HG02943 (cell line): Measurements from ENCODE around the gene SLC9A9.
"Not testable (repeated sequence)": the region's sequence is repeated elsewhere in the genome, so short reads cannot be mapped to it uniquely, and the experiment has no call there.

Experiments used
- ATAC-seq: cut with Tn5 transposase; IDR thresholded peaks from one replicate; pipeline ENCODE4 v1.9.1; 2021; ENCODE audit warnings: mild to moderate bottlenecking, low read depth, moderate library complexity; ENCODE audit not compliant: unreplicated experiment

Gene SLC9A9

DNA sequence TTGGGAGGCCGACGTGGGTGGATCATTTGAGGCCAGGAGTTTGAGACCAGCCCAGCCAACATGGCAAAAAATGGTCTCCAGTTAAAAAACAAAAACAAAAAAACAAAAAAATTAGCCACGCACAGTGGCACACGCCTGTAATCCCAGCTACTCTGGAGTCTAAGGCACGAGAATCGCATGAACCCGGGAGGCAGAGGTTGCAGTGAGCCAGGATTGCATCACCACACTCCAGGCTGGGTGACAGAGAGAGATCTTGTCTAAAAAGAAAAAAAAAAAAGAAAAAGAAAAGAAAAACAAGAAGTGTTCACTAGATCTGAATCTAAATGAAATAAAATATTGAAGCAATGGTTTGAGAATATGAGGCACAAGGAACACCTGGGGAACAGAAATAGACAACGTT, 36.7 kb downstream of the SLC9A9 start:
- no peak for ATAC-seq

DNA sequence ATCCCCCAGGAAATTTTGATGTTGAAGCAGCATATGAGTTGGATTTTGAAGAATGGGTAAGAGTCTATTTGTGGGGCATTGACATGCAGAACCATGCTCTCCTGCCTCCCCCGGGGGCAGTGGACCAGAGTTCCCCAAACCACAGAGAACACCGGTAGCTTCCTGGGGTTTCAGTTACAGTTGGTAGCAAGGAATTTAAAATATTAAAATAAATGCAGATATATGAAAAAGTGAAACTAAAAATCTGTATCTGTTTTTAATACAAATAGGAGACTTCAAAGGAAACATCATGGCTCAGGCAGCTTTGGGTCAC, 37.4 kb downstream of the SLC9A9 start:
- ATAC-seq = no peak

DNA sequence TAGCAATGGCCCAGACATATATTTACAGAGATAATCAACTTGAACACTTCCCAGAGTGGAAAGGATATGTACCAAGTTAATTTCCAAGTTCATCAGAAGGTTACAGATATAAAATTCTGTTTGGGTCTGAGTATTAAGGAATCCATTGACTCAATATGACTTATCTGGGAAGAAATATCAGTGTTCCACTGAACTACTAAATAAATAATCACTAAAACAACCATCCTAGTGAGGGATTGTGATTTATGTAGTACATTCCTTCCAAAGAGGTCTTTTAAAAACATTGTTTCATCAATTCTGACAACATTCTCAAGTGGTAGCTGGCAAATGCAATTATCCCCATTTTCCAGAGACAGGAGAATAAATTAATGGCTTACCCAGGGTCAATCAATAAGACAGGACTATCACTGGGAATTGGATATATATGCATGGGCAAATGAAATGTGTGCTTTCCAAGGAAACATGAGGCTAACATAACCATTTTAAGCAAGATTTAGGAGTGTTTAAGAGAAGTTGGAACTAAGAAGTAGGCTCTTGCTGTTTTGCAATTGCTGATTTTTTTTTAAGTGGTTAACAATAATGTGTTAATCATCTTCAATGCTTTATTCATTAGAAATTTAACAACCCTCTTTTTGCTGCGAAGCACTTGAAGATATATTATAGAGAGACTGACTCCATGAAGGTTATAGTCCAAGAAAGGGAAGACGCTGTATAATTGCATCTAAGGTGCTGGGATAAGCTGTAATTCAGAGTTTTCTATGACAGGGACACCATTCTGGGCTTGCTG, 37.9 kb downstream of the SLC9A9 start:
- ATAC-seq = no peak

GRCh38 chr3:143809121-143809621, 39.1 kb downstream of the SLC9A9 start:
- ATAC-seq = no peak

GRCh38 chr3:143808030-143808429, 40.2 kb downstream of the SLC9A9 start:
- no peak for ATAC-seq

GRCh38 chr3:143806038-143806437, 42.2 kb downstream of the SLC9A9 start:
- no peak for ATAC-seq

DNA sequence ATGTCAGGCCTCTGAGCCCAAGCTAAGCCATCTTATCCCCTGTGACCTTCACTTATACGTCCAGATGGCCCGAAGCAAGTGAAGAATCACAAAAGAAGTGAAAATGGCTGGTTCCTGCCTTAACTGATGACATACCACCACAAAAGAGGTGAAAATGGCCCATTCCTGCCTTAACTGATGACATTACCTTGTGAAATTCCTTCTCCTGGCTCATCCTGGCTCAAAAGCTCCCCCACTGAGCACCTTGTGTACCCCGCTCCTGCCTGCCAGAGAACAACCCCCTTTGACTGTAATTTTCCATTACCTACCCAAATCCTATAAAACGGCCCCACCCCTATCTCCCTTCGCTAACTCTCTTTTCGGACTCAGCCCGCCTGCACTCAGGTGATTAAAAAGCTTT, 42.8 kb downstream of the SLC9A9 start:
- ATAC-seq = not testable (repeated sequence)

DNA sequence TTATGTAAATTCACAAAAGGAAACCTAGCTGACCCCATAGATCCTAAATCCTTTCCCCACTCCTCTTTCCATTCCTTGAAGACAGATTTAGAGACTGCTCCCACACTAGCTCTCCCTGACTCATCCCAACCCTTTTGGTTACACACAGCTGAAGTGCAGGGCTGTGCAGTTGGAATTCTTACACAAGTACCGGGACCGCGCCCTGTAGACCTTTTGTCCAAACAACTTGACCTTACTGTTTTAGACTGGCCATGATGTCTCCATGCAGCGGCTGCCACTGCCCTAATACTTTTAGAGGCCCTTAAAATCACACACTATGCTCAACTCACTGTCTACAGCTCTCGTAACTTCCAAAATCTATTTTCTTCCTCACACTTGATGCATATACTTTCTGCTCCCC, 47.2 kb downstream of the SLC9A9 start:
- not testable (repeated sequence) for ATAC-seq

- not testable (repeated sequence) for ATAC-seq
Observed at GRCh38 chr3:143798151-143798550, 50.1 kb downstream of the SLC9A9 start.

DNA sequence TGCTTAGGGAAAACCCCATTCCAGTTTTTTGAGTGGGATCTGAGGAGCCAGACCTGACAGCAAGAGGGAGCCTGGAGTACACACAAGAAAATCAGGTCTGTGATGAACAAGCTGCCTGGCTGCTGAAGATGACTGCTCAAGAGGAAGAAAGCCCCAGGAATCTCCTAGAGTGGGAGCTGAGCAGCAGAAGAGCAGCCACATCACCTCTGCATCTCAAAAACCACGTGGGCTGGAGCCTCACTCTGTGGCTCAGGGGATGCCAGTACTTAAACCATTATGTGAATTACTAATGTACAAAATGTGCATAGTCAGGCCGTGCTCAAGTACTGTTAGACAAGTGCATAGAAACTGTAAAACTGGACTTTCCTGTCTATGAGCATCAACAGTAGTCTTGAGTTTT, 52.4 kb downstream of the SLC9A9 start:
- ATAC-seq = no peak

GRCh38 chr3:143794793-143795462, 53.3 kb downstream of the SLC9A9 start:
- no peak for ATAC-seq

DNA sequence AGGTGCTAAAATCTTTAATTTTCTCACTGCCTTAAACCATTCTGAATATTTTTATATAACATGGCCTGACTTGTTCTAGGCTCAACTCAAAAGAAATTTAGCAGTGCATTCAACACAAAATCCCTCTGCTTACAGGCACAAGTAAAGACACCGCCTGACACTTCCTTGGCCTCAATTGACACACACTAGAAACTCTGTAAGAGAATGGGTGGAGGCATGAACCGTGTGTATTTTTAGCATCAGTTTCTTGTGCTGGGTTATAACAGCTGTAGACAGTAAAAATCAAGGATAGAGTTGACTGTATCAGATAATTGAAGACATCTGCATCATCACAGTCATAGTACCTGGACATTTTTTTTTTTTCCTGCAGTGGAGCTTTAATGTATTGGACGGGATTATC, 54.3 kb downstream of the SLC9A9 start:
- ATAC-seq = no peak

- ATAC-seq = no peak
Observed at GRCh38 chr3:143791386-143791785, 56.9 kb downstream of the SLC9A9 start.

DNA sequence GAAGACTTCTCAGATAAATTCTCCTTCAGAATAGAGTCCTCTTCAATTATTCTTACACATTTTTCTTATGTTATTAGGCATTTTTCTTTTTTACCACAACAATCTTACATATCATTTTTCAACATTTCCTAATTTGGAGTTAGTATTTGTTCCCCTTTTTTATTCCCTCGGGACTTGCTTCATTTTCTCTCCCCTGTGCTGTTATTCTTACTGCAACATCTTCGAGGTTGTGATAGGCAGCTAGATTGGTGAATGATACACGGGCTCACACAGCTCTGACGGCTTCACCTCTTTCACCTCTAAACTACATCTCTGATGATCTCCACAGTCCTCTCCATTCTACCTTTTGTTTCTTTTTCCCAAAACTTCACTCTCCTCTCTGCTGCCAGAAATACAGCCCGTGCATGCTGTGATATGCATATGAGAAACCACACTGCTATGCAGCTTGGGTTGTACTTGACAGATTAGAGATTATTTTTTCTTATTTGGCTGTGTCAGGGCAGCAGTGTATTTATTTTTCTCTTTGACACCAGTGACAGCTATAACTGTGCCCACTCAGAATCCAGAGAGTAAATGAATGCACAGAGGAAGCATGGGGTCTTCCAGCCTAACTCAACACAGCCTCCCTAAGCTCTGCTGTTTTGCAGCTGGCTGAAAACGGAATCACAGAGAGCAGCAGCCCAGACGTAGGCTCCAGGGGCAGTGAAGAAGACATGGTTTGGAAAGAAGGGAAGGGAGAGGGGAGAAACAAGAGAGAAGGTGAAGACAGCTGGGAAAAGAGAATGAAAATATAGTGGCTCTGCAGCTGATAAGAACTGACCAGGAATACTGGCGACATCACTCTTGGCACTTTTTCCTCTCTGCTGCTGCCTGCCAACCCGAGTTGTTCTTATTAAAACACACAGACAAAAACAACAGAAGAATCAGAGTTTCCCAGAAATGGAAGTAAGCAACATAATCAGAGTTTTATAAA, 61.8 kb downstream of the SLC9A9 start:
- ATAC-seq = no peak

GRCh38 chr3:143784446-143784845, 63.8 kb downstream of the SLC9A9 start:
- ATAC-seq = no peak

GRCh38 chr3:143783851-143784370, 64.4 kb downstream of the SLC9A9 start:
- no peak for ATAC-seq

GRCh38 chr3:143775459-143775858, 72.8 kb downstream of the SLC9A9 start:
- peak; percentile 90 for ATAC-seq

- ATAC-seq = no peak
Observed at GRCh38 chr3:143771939-143772338, 76.3 kb downstream of the SLC9A9 start.

DNA sequence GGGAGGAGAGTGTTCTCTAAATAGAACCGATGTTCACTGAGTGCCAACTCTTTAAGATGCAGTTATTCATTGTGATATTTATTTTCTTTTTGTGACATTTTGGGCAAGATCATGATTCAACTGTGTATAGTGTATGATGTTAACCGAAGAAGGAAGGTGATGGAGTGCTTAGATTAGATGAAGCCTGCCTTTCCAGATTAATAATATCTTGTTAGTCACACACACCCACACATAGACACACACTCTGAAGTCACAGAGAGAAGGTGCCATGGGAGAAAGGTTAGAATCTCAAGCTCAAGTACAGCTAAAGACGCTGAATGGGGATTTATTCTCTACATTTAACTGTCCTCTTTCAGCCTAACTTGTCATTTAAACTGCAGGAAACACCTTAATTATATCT, 77.0 kb downstream of the SLC9A9 start:
- ATAC-seq = no peak

- no peak for ATAC-seq
Observed at GRCh38 chr3:143770391-143770790, 77.9 kb downstream of the SLC9A9 start.

- no peak for ATAC-seq
Observed at GRCh38 chr3:143769616-143770015, 78.7 kb downstream of the SLC9A9 start.
